DND-41 (cell line): ENCODE data around the gene ESCO1.
"Not testable (repeated sequence)": the region's sequence is repeated elsewhere in the genome, so short reads cannot be mapped to it uniquely, and the experiment has no call there.

Experiments used
- ATAC-seq: fragments of 200-7000 bp; cut with Tn5 transposase; 3 replicates; pipeline ENCODE4 v1.9.1; 2021; ENCODE audit warnings: low read depth; ENCODE audit not compliant: insufficient read depth
- DNase-seq: peaks from one replicate; pipeline ENCODE4 v3.0.0-alpha.2; 2020
- H2AFZ ChIP-seq: 2 replicates; pipeline ENCODE4 v1.6.0; 2012; ENCODE audit warnings: low read depth, low read length
- H3K27ac ChIP-seq: 2 replicates; pipeline ENCODE4 v1.5.1; 2012; ENCODE audit warnings: low read length, inconsistent platforms
- H3K27me3 ChIP-seq: fragments of 200-600 bp; sonication (generic); 2 replicates; pipeline ENCODE4 v1.6.0; 2012; ENCODE audit warnings: low read length, mild to moderate bottlenecking, inconsistent platforms; ENCODE audit not compliant: insufficient read depth, poor library complexity
- H3K36me3 ChIP-seq: 2 replicates; pipeline ENCODE4 v1.5.1; 2012; ENCODE audit warnings: low read length, inconsistent platforms; ENCODE audit not compliant: insufficient read depth
- H3K4me1 ChIP-seq: 2 replicates; pipeline ENCODE4 v1.5.1; 2012; ENCODE audit warnings: mild to moderate bottlenecking, low read length; ENCODE audit not compliant: insufficient read depth
- H3K4me2 ChIP-seq: 2 replicates; pipeline ENCODE4 v1.6.0; 2012; ENCODE audit warnings: mild to moderate bottlenecking, moderate library complexity, low read length, inconsistent platforms; ENCODE audit not compliant: insufficient read depth
- H3K4me3 ChIP-seq, 2 experiments: fragments of 200-600 bp in 1 of 2; shearing (Covaris generic) in 1 of 2; 2 replicates each; pipeline ENCODE4 v1.5.1; 2012 to 2016; ENCODE audit warnings: inconsistent platforms in 2 of 2, low read length in 2 of 2, mild to moderate bottlenecking in 2 of 2, low read depth in 1 of 2, moderate library complexity in 1 of 2
- H3K79me2 ChIP-seq: 2 replicates; pipeline ENCODE4 v1.6.0; 2012; ENCODE audit warnings: low read length, inconsistent platforms; ENCODE audit not compliant: insufficient read depth
- H3K9ac ChIP-seq: 2 replicates; pipeline ENCODE4 v1.6.0; 2012; ENCODE audit warnings: low read depth, mild to moderate bottlenecking, inconsistent platforms, low read length, moderate library complexity
- H3K9me3 ChIP-seq: 2 replicates; pipeline ENCODE4 v1.5.1; 2012; ENCODE audit warnings: low read length, moderate library complexity, mild to moderate bottlenecking, inconsistent platforms; ENCODE audit not compliant: insufficient read depth, severe bottlenecking
- H4K20me1 ChIP-seq: 2 replicates; pipeline ENCODE4 v1.6.0; 2012; ENCODE audit warnings: low read length; ENCODE audit not compliant: insufficient read depth
- CTCF ChIP-seq: IDR thresholded peaks from 2 replicates; pipeline ENCODE4 v1.5.1; 2012; ENCODE audit warnings: borderline replicate concordance, low read length, moderate library complexity, mild to moderate bottlenecking; ENCODE audit not compliant: poor library complexity, severe bottlenecking; ENCODE audit errors: extremely low read depth
- EZH2 ChIP-seq: IDR thresholded peaks from 3 replicates; pipeline ENCODE4 v1.6.1; 2012; ENCODE audit warnings: borderline replicate concordance, low read depth, mild to moderate bottlenecking, moderate library complexity, low read length, inconsistent platforms; ENCODE audit not compliant: severe bottlenecking

Gene ESCO1

GRCh38 chr18:21600526-21601410 is at the start of gene ESCO1:
ESCO1 (minus strand) TSS chr18:21600704; CDS start chr18:21574843, 25,861 bp downstream.
- DNase-seq, result peak; percentile 94
- peaks cover 38% of the 10 kb centered on the region for H3K4me1 ChIP-seq
- H3K27ac ChIP-seq, result peak within 1 kb of the TSS; percentile 75
- no peaks in the 10 kb centered on the region; the same call in 1 of the 2 replicates for H3K36me3 ChIP-seq
- peak within 1 kb of the TSS; percentile 70 for H3K9ac ChIP-seq
- no peaks in the 10 kb centered on the region for H3K9me3 ChIP-seq
- H2AFZ ChIP-seq, result peak within 1 kb of the TSS; percentile 87
- peak within 1 kb of the TSS; percentile 90 for H3K4me2 ChIP-seq
- peaks cover 12% of the 10 kb centered on the region; the same call in 1 of the 2 replicates for H4K20me1 ChIP-seq
- H3K79me2 ChIP-seq, result peaks cover 46% of the 10 kb centered on the region
- TF ChIP-seq EZH2, result no peak
- peak; percentile 92 for TF ChIP-seq CTCF
- no peaks in the 10 kb centered on the region for H3K27me3 ChIP-seq
- ATAC-seq, result peak; percentile 85
- H3K4me3 ChIP-seq, result peak within 1 kb of the TSS; percentile 51 to 98

- H2AFZ ChIP-seq, DNase-seq, H3K27ac ChIP-seq, H3K4me1 ChIP-seq, H3K9me3 ChIP-seq, H3K79me2 ChIP-seq, H3K36me3 ChIP-seq, ATAC-seq, H4K20me1 ChIP-seq, H3K4me2 ChIP-seq, H3K4me3 ChIP-seq, H3K27me3 ChIP-seq, H3K9ac ChIP-seq: not testable (repeated sequence)
Observed at GRCh38 chr18:21640375-21640774, 39.9 kb upstream of the ESCO1 start.

GRCh38 chr18:21638822-21639221 is 38.3 kb upstream of the ESCO1 start:
- Histone ChIP-seq H3K27me3 (no peaks in the 10 kb centered on the region), H2AFZ (no peak overlapping the region), H3K27ac (no peak overlapping the region), H3K4me1 (no peaks in the 10 kb centered on the region), H3K36me3 (peaks cover 18% of the 10 kb centered on the region), H3K4me3 (no peak overlapping the region), H3K9ac (no peak overlapping the region), H3K4me2 (no peak overlapping the region), H3K9me3 (no peaks in the 10 kb centered on the region), H4K20me1 (no peaks in the 10 kb centered on the region; the same call in 1 of the 2 replicates), H3K79me2 (no peaks in the 10 kb centered on the region)
- DNase-seq (no peak), ATAC-seq (no peak)
- no peak for TF ChIP-seq CTCF
- TF ChIP-seq EZH2, result no peak

GRCh38 chr18:21636769-21637168 is 36.3 kb upstream of the ESCO1 start:
- Histone ChIP-seq H3K36me3 (peaks cover 34% of the 10 kb centered on the region), H3K9me3 (no peaks in the 10 kb centered on the region), H3K79me2 (no peaks in the 10 kb centered on the region), H3K27ac (no peak overlapping the region), H3K4me2 (no peak overlapping the region), H3K27me3 (no peaks in the 10 kb centered on the region), H2AFZ (no peak overlapping the region), H4K20me1 (peaks cover 3% of the 10 kb centered on the region; the same call in 1 of the 2 replicates), H3K4me1 (no peaks in the 10 kb centered on the region), H3K9ac (no peak overlapping the region), H3K4me3 (no peak overlapping the region)
- ATAC-seq, result no peak
- no peak for DNase-seq
- TF ChIP-seq EZH2, result no peak
- no peak for TF ChIP-seq CTCF
